ENCODE data around the gene RTP5. TPM values are rescaled to one million over a fixed set of nuclear protein-coding genes. Genes with fewer than 3 reads are reported as not detected.

The RTP5 gene
- total and polyA plus RNA-seq, 8 donors: 0.02 to 0.19 TPM; not detected in 6

GRCh38 chr2:241895427-241895711 is 25.8 kb downstream of the RTP5 start:
- TF ChIP-seq CTCF (IDR thresholded peaks at IDR 0.05): no peak
- Histone ChIP-seq H3K9me3 (no peaks in the 10 kb centered on the region), H3K27me3 (no peaks in the 10 kb centered on the region), H3K36me3 (no peaks in the 10 kb centered on the region), H3K27ac (peak overlapping the region; percentile 85 to 93 (median 88)), H3K4me1 (peaks cover 66 to 71% (median 66%) of the 10 kb centered on the region in 3 donors), H3K4me3 (no peak overlapping the region)
- no peak for ATAC-seq
- intact Hi-C loops (cut with DNase I): no loop called here
- no peak for DNase-seq
- FAIRE-seq: no peak
- 71 to 75% methylated on average over 11 of the region's 11 CpGs for WGBS, 2 donors

GRCh38 chr2:241895712-241896641 is 26.4 kb downstream of the RTP5 start:
- peak overlapping the region; percentile 85 to 93 (median 88) for H3K27ac ChIP-seq
- peaks cover 66 to 70% (median 67%) of the 10 kb centered on the region in 3 donors for H3K4me1 ChIP-seq
- DNase-seq: peak; percentile 68 to 88 (median 80)
- H3K9me3 ChIP-seq: no peaks in the 10 kb centered on the region
- peak; percentile 38 to 58 (median 50) for ATAC-seq
- no peak for FAIRE-seq
- no peaks in the 10 kb centered on the region for H3K27me3 ChIP-seq
- intact Hi-C loops (cut with DNase I): no loop called here
- H3K36me3 ChIP-seq: no peaks in the 10 kb centered on the region
- no peak overlapping the region for H3K4me3 ChIP-seq
- 31 to 52% methylated on average over 23 to 26 of the region's 26 CpGs for WGBS, 2 donors
- no peak for TF ChIP-seq CTCF (IDR thresholded peaks at IDR 0.05)

GRCh38 chr2:241896746-241897201 is 27.2 kb downstream of the RTP5 start:
- DNase-seq (peak; percentile 6 to 42 (median 26)), ATAC-seq (no peak), FAIRE-seq (no peak)
- H3K36me3 ChIP-seq: no peaks in the 10 kb centered on the region
- WGBS, 2 donors: 82 to 83% methylated on average over 9 to 10 of the region's 10 CpGs
- no peak overlapping the region for H3K27ac ChIP-seq
- H3K4me1 ChIP-seq: peaks cover 61 to 68% (median 64%) of the 10 kb centered on the region in 3 donors
- no peak overlapping the region for H3K4me3 ChIP-seq
- H3K27me3 ChIP-seq: no peaks in the 10 kb centered on the region
- H3K9me3 ChIP-seq: no peaks in the 10 kb centered on the region
- no peak for TF ChIP-seq CTCF (IDR thresholded peaks at IDR 0.05)
- intact Hi-C loops (cut with DNase I): no loop called here

GRCh38 chr2:241897231-241897916 is 27.8 kb downstream of the RTP5 start:
- Histone ChIP-seq H3K36me3 (no peaks in the 10 kb centered on the region), H3K4me1 (peaks cover 57 to 63% (median 59%) of the 10 kb centered on the region in 3 donors), H3K9me3 (no peaks in the 10 kb centered on the region), H3K27ac (no peak overlapping the region), H3K4me3 (no peak overlapping the region), H3K27me3 (no peaks in the 10 kb centered on the region)
- intact Hi-C loops (cut with DNase I): no loop called here
- no peak for TF ChIP-seq CTCF (IDR thresholded peaks at IDR 0.05)
- no peak for ATAC-seq
- DNase-seq: peak; percentile 4 to 46 (median 18)
- FAIRE-seq: no peak
- WGBS, 2 donors: 76 to 87% methylated on average over 17 of the region's 17 CpGs
